Liver (tissue), 9 donors: ENCODE measurements around the gene CCDC106. TPM values are rescaled to one million over a fixed set of nuclear protein-coding genes. Genes with fewer than 3 reads are reported as not detected.

Experiments used
- DNase-seq: peaks from one replicate; pipeline ENCODE4 v3.0.0-alpha.2; 2017; ENCODE audit warnings: low spot score
- H3K27ac ChIP-seq, 2 donors: one replicate each; pipeline ENCODE4 v1.7.0; 2013; ENCODE audit warnings: inconsistent platforms in 2 of 2, low read length in 2 of 2, control low read depth in 1 of 2, low read depth in 1 of 2, mild to moderate bottlenecking in 1 of 2
- H3K27me3 ChIP-seq, 4 donors: one replicate each; pipeline versions ENCODE4 v1.6.1 to v1.7.0; 2013; ENCODE audit warnings: low read length in 3 of 4, inconsistent platforms in 1 of 4, mild to moderate bottlenecking in 1 of 4, moderate library complexity in 1 of 4; ENCODE audit not compliant: control insufficient read depth in 4 of 4, insufficient read depth in 4 of 4
- H3K36me3 ChIP-seq, 4 donors: one replicate each; pipeline versions ENCODE4 v1.6.1 to v1.7.0; 2013; ENCODE audit warnings: low read length in 3 of 4, mild to moderate bottlenecking in 3 of 4, low read depth in 1 of 4, moderate library complexity in 1 of 4; ENCODE audit not compliant: control insufficient read depth in 4 of 4, insufficient read depth in 3 of 4
- H3K4me1 ChIP-seq, 4 donors: one replicate each; pipeline versions ENCODE4 v1.6.1 to v1.7.0; 2013; ENCODE audit warnings: low read length in 3 of 4, mild to moderate bottlenecking in 3 of 4, moderate library complexity in 1 of 4; ENCODE audit not compliant: control insufficient read depth in 4 of 4, insufficient read depth in 4 of 4
- H3K4me3 ChIP-seq, 3 donors: one replicate each; pipeline versions ENCODE4 v1.6.1 to v1.7.0; 2013; ENCODE audit warnings: low read length in 3 of 3, control low read depth in 1 of 3, low read depth in 1 of 3, mild to moderate bottlenecking in 1 of 3
- H3K9ac ChIP-seq, 2 donors: one replicate each; pipeline ENCODE4 v1.7.0; 2013; ENCODE audit warnings: low read length in 2 of 2, mild to moderate bottlenecking in 2 of 2, moderate library complexity in 2 of 2, control low read depth in 1 of 2, low read depth in 1 of 2
- H3K9me3 ChIP-seq, 4 donors: one replicate each; pipeline versions ENCODE4 v1.6.1 to v1.7.0; 2013; ENCODE audit warnings: low read length in 3 of 4; ENCODE audit not compliant: control insufficient read depth in 4 of 4
- EGR1 ChIP-seq, 2 donors: IDR thresholded peaks; 2 replicates each; pipeline ENCODE4 v1.6.1; 2016 to 2018; ENCODE audit warnings: antibody characterized with exemption in 2 of 2, low read depth in 2 of 2
- FOXA2 ChIP-seq: IDR thresholded peaks from 2 replicates; pipeline ENCODE4 v1.6.1; 2016; ENCODE audit warnings: antibody characterized with exemption
- GABPA ChIP-seq, 2 donors: IDR thresholded peaks in 1 of 2; conservative IDR thresholded peaks in 1 of 2; 2 replicates each; pipeline ENCODE4 v1.6.1; 2016; ENCODE audit warnings: antibody characterized with exemption in 2 of 2, mild to moderate bottlenecking in 1 of 2, moderate library complexity in 1 of 2
- HNF4A ChIP-seq, 2 donors: conservative IDR thresholded peaks; 2 replicates each; pipeline ENCODE4 v1.6.1; 2016; ENCODE audit warnings: antibody characterized with exemption in 2 of 2, mild to moderate bottlenecking in 2 of 2
- HNF4G ChIP-seq: IDR thresholded peaks from 2 replicates; pipeline ENCODE4 v1.6.1; 2016; ENCODE audit warnings: antibody characterized with exemption
- JUND ChIP-seq, 2 donors: IDR thresholded peaks; 2 replicates each; pipeline ENCODE4 v1.6.1; 2016; ENCODE audit warnings: antibody characterized with exemption in 2 of 2
- NR2F2 ChIP-seq: IDR thresholded peaks from 2 replicates; pipeline ENCODE4 v1.6.1; 2016; ENCODE audit warnings: antibody characterized with exemption
- RAD21 ChIP-seq, 2 donors: IDR thresholded peaks; 2 replicates each; pipeline ENCODE4 v1.6.1; 2016; ENCODE audit warnings: antibody characterized with exemption in 2 of 2, mild to moderate bottlenecking in 2 of 2
- SP1 ChIP-seq: IDR thresholded peaks from 2 replicates; pipeline ENCODE4 v1.6.1; 2018; ENCODE audit warnings: antibody characterized with exemption, mild to moderate bottlenecking
- YY1 ChIP-seq: IDR thresholded peaks from 2 replicates; pipeline ENCODE4 v1.6.1; 2016; ENCODE audit warnings: antibody characterized with exemption, mild to moderate bottlenecking
- WGBS: extraction: QIAGEN DNeasy Blood & Tissue Kit; methylation state at CpG from one replicate; pipeline ENCODE4 v1.1.7; 2013; 5-methylcytosine and 5-hydroxymethylcytosine counted together
- polyA plus RNA-seq, 2 donors: library from polyadenylated mRNA; stranded (reverse) in 1 of 2; unstranded in 1 of 2; fragments of 200-250 nt in 1 of 2; fragments of >200 nt in 1 of 2; fragmentation: Nextera tagmentation in 1 of 2; extraction: Ambion mirVana in 1 of 2; gene quantifications; one replicate each; pipeline versions ENCODE4 v1.2.1 to v1.2.3, GENCODE V29; 2013 to 2015
- total RNA-seq, 2 donors: library from RNA; depleted of rRNA; stranded (reverse); fragments of >200 nt; gene quantifications; one replicate each; pipeline ENCODE4 v1.2.3, GENCODE V29; 2014
- TF ChIP-seq, protein P1 (sequence below): IDR thresholded peaks from 2 replicates; pipeline ENCODE4 v1.6.1; 2016; ENCODE audit warnings: antibody characterized with exemption
- TF ChIP-seq, protein P2 (sequence below): IDR thresholded peaks from 2 replicates; pipeline ENCODE4 v1.6.1; 2016; ENCODE audit warnings: antibody characterized with exemption
- TF ChIP-seq, protein P3 (sequence below): IDR thresholded peaks from 2 replicates; pipeline ENCODE4 v1.6.1; 2016; ENCODE audit warnings: antibody characterized with exemption, mild to moderate bottlenecking
- TF ChIP-seq, protein P4 (sequence below): IDR thresholded peaks from 2 replicates; pipeline ENCODE4 v1.6.1; 2016; ENCODE audit warnings: antibody characterized with exemption
- TF ChIP-seq, protein P5 (sequence below): fragments of 150-350 bp; IDR thresholded peaks from 2 replicates; pipeline ENCODE4 v1.5.1; 2017; ENCODE audit warnings: improper control_type of control experiment, low read depth, low read length; ENCODE audit not compliant: missing input control
- donor health status: healthy.
- donor health status: healthy.
- donor health status: healthy.
- donor health status: healthy.
- donor health status: healthy.

CCDC106 gene
- total and polyA plus RNA-seq, 4 donors = 3.6 to 13.5 (median 5.9) TPM

GRCh38 chr19:55615543-55616394 lies 32.2 kb upstream of the CCDC106 start:
- TF ChIP-seq, protein P1, sequence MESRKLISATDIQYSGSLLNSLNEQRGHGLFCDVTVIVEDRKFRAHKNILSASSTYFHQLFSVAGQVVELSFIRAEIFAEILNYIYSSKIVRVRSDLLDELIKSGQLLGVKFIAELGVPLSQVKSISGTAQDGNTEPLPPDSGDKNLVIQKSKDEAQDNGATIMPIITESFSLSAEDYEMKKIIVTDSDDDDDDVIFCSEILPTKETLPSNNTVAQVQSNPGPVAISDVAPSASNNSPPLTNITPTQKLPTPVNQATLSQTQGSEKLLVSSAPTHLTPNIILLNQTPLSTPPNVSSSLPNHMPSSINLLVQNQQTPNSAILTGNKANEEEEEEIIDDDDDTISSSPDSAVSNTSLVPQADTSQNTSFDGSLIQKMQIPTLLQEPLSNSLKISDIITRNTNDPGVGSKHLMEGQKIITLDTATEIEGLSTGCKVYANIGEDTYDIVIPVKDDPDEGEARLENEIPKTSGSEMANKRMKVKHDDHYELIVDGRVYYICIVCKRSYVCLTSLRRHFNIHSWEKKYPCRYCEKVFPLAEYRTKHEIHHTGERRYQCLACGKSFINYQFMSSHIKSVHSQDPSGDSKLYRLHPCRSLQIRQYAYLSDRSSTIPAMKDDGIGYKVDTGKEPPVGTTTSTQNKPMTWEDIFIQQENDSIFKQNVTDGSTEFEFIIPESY = no peak
- no peak for TF ChIP-seq FOXA2
- TF ChIP-seq, protein P2, sequence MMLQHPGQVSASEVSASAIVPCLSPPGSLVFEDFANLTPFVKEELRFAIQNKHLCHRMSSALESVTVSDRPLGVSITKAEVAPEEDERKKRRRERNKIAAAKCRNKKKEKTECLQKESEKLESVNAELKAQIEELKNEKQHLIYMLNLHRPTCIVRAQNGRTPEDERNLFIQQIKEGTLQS = no peak
- no peak for TF ChIP-seq GABPA (IDR thresholded peaks at IDR 0.05 in 1 of 2, conservative IDR thresholded peaks at IDR 0.05 in 1 of 2)
- no peak for TF ChIP-seq EGR1 (IDR thresholded peaks at IDR 0.05; ENCODE audit: low read depth in 2 of 2)
- TF ChIP-seq RAD21 (IDR thresholded peaks at IDR 0.05) = no peak
- TF ChIP-seq NR2F2 = no peak
- TF ChIP-seq HNF4A (conservative IDR thresholded peaks at IDR 0.05) = no peak
- no peak for TF ChIP-seq YY1
- TF ChIP-seq, protein P3, sequence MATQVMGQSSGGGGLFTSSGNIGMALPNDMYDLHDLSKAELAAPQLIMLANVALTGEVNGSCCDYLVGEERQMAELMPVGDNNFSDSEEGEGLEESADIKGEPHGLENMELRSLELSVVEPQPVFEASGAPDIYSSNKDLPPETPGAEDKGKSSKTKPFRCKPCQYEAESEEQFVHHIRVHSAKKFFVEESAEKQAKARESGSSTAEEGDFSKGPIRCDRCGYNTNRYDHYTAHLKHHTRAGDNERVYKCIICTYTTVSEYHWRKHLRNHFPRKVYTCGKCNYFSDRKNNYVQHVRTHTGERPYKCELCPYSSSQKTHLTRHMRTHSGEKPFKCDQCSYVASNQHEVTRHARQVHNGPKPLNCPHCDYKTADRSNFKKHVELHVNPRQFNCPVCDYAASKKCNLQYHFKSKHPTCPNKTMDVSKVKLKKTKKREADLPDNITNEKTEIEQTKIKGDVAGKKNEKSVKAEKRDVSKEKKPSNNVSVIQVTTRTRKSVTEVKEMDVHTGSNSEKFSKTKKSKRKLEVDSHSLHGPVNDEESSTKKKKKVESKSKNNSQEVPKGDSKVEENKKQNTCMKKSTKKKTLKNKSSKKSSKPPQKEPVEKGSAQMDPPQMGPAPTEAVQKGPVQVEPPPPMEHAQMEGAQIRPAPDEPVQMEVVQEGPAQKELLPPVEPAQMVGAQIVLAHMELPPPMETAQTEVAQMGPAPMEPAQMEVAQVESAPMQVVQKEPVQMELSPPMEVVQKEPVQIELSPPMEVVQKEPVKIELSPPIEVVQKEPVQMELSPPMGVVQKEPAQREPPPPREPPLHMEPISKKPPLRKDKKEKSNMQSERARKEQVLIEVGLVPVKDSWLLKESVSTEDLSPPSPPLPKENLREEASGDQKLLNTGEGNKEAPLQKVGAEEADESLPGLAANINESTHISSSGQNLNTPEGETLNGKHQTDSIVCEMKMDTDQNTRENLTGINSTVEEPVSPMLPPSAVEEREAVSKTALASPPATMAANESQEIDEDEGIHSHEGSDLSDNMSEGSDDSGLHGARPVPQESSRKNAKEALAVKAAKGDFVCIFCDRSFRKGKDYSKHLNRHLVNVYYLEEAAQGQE = no peak
- TF ChIP-seq, protein P4, sequence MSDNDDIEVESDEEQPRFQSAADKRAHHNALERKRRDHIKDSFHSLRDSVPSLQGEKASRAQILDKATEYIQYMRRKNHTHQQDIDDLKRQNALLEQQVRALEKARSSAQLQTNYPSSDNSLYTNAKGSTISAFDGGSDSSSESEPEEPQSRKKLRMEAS = no peak
- Histone ChIP-seq H3K27me3 (no peaks in the 10 kb centered on the region), H3K4me3 (no peak overlapping the region), H3K9ac (no peak overlapping the region), H3K27ac (no peak overlapping the region), H3K4me1 (no peaks in the 10 kb centered on the region), H3K36me3 (peaks cover 0 to 20% (median 11%) of the 10 kb centered on the region in 4 donors), H3K9me3 (no peaks in the 10 kb centered on the region)
- WGBS = 97% methylated on average over 88 of the region's 88 CpGs
- DNase-seq = no peak

DNA sequence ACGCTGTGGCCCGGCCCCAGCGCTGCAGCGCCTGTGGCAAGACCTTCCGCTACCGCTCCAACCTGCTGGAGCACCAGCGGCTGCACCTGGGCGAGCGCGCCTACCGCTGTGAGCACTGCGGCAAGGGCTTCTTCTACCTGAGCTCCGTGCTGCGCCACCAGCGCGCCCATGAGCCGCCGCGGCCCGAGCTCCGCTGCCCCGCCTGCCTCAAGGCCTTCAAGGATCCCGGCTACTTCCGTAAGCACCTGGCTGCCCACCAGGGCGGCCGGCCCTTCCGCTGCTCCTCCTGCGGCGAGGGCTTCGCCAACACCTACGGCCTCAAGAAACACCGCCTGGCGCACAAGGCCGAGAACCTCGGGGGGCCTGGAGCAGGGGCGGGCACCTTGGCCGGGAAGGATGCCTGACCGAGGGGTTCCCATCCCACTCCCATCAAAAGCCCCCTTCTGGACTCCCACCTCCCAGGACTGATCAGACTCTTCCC lies 31.6 kb upstream of the CCDC106 start:
- 99% methylated on average over 38 of the region's 38 CpGs for WGBS
- Histone ChIP-seq H3K36me3 (peaks cover 0 to 20% (median 13%) of the 10 kb centered on the region in 4 donors), H3K9ac (no peak overlapping the region), H3K4me1 (no peaks in the 10 kb centered on the region), H3K4me3 (no peak overlapping the region), H3K9me3 (no peaks in the 10 kb centered on the region), H3K27me3 (no peaks in the 10 kb centered on the region), H3K27ac (no peak overlapping the region)
- DNase-seq = no peak
- TF ChIP-seq JUND (IDR thresholded peaks at IDR 0.05) = no peak
- TF ChIP-seq, protein P5, sequence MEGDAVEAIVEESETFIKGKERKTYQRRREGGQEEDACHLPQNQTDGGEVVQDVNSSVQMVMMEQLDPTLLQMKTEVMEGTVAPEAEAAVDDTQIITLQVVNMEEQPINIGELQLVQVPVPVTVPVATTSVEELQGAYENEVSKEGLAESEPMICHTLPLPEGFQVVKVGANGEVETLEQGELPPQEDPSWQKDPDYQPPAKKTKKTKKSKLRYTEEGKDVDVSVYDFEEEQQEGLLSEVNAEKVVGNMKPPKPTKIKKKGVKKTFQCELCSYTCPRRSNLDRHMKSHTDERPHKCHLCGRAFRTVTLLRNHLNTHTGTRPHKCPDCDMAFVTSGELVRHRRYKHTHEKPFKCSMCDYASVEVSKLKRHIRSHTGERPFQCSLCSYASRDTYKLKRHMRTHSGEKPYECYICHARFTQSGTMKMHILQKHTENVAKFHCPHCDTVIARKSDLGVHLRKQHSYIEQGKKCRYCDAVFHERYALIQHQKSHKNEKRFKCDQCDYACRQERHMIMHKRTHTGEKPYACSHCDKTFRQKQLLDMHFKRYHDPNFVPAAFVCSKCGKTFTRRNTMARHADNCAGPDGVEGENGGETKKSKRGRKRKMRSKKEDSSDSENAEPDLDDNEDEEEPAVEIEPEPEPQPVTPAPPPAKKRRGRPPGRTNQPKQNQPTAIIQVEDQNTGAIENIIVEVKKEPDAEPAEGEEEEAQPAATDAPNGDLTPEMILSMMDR = no peak
- TF ChIP-seq, protein P1 = no peak
- no peak for TF ChIP-seq HNF4G
- no peak for TF ChIP-seq SP1
- no peak for TF ChIP-seq GABPA (IDR thresholded peaks at IDR 0.05 in 1 of 2, conservative IDR thresholded peaks at IDR 0.05 in 1 of 2)
- no peak for TF ChIP-seq RAD21 (IDR thresholded peaks at IDR 0.05)
- no peak for TF ChIP-seq HNF4A (conservative IDR thresholded peaks at IDR 0.05)
- TF ChIP-seq, protein P3 = no peak
- TF ChIP-seq, protein P2 = no peak
- no peak for TF ChIP-seq NR2F2
- no peak for TF ChIP-seq EGR1 (IDR thresholded peaks at IDR 0.05; ENCODE audit: low read depth in 2 of 2)
